ENCODE measurements around the gene IER5L.

DNA sequence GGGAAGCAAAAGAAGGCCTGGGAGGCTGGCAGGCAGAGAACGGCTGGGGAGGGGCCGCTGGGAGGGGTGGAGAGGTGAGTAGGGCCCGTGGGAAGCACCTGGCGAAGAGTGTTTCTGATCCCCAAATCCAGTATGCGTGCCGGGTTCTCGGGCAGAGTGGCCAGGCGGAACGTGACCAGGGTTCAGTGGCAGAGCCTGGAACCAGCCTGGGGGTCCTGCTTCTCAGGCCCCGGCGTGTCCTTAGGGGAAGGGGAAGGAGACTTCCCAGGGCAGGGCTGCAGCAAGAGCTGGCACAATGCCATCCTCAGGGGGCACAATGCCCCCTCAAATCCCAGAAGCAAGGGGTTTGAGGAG lies 25.5 kb upstream of the IER5L start:
- no peak for TF ChIP-seq FOS (IDR thresholded peaks at IDR 0.05; ENCODE audit: borderline replicate concordance, insufficient read depth, low read length)
- TF ChIP-seq, protein P1, sequence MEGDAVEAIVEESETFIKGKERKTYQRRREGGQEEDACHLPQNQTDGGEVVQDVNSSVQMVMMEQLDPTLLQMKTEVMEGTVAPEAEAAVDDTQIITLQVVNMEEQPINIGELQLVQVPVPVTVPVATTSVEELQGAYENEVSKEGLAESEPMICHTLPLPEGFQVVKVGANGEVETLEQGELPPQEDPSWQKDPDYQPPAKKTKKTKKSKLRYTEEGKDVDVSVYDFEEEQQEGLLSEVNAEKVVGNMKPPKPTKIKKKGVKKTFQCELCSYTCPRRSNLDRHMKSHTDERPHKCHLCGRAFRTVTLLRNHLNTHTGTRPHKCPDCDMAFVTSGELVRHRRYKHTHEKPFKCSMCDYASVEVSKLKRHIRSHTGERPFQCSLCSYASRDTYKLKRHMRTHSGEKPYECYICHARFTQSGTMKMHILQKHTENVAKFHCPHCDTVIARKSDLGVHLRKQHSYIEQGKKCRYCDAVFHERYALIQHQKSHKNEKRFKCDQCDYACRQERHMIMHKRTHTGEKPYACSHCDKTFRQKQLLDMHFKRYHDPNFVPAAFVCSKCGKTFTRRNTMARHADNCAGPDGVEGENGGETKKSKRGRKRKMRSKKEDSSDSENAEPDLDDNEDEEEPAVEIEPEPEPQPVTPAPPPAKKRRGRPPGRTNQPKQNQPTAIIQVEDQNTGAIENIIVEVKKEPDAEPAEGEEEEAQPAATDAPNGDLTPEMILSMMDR (IDR thresholded peaks at IDR 0.05; ENCODE audit: extremely low read depth in 1 of 2, insufficient read depth in 1 of 2, low read depth in 1 of 2, low read length in 2 of 2), result no peak
- no peak for TF ChIP-seq POLR2AphosphoS5 (IDR thresholded peaks at IDR 0.05; ENCODE audit: insufficient read depth, low read depth, low read length)
- no peak for TF ChIP-seq JUN (IDR thresholded peaks at IDR 0.05; ENCODE audit: borderline replicate concordance, insufficient read depth, insufficient read length, low read depth)
- TF ChIP-seq, protein P2, sequence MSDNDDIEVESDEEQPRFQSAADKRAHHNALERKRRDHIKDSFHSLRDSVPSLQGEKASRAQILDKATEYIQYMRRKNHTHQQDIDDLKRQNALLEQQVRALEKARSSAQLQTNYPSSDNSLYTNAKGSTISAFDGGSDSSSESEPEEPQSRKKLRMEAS (IDR thresholded peaks at IDR 0.05; ENCODE audit: insufficient read depth, insufficient read length), result no peak
- TF ChIP-seq POLR2A (IDR thresholded peaks at IDR 0.05; ENCODE audit: low read depth, low read length), result no peak
- no peak for TF ChIP-seq EZH2 (IDR thresholded peaks at IDR 0.05; ENCODE audit: borderline replicate concordance, low read depth, low read length, severe bottlenecking)
- no peak for TF ChIP-seq GATA2 (IDR thresholded peaks at IDR 0.05; ENCODE audit: insufficient read depth, insufficient read length, low read depth, low read length)
- no peak for TF ChIP-seq MYC (IDR thresholded peaks at IDR 0.05; ENCODE audit: low read depth, low read length)

Measured in endothelial cell of umbilical vein (primary cell).